Measurements from ENCODE around the gene OR2D3.

DNA sequence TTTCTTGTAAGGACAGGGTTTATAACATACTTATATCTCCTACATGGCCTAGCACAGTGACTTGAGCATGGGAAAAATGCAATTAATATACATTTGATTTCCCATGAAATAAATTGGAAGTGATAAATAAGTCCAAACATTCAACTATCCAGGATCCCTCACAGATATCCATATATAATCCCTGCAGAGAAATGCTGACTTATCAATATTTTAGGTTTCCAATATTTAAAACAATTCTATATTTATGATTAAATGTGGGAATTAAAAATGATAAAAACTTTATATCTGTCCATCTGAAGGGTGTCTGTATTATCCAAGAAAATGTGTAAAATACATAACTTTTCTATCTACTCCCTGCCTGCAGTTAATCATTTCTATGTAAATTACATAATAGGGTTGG lies 38.1 kb upstream of the OR2D3 start:
- TF ChIP-seq GATA2 (IDR thresholded peaks at IDR 0.05; ENCODE audit: low read depth, low read length) (no peak), GATA3 (IDR thresholded peaks at IDR 0.05; ENCODE audit: low read depth, low read length) (no peak)

All from SH-SY5Y (cell line).